GM18858 (cell line): ENCODE data around the gene SYNDIG1.

ENCODE experiments used
- ATAC-seq: cut with Tn5 transposase; IDR thresholded peaks from one replicate; pipeline ENCODE4 v1.9.1; 2021; ENCODE audit not compliant: unreplicated experiment

Gene SYNDIG1

DNA sequence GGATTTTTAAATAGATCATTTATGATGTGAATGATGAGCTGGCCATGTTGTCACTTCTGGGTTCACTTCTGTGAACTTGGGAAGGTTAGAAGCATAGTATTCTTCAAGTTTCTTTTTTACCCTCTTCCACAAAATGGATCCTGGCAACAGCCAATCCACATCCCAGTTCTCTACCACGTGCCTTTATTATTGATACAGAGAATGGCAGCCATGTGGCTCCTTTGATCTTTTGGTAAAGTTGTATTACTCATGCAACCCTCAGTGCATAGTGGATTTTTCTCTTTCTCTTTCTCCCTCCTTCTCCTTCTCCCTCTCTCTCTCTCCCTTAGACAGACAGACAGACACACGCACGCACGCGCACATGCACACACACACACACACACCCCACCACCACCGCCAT is 50.0 kb downstream of the SYNDIG1 start:
- no peak for ATAC-seq

GRCh38 chr20:24521032-24521431 is 51.6 kb downstream of the SYNDIG1 start:
- ATAC-seq: no peak

DNA sequence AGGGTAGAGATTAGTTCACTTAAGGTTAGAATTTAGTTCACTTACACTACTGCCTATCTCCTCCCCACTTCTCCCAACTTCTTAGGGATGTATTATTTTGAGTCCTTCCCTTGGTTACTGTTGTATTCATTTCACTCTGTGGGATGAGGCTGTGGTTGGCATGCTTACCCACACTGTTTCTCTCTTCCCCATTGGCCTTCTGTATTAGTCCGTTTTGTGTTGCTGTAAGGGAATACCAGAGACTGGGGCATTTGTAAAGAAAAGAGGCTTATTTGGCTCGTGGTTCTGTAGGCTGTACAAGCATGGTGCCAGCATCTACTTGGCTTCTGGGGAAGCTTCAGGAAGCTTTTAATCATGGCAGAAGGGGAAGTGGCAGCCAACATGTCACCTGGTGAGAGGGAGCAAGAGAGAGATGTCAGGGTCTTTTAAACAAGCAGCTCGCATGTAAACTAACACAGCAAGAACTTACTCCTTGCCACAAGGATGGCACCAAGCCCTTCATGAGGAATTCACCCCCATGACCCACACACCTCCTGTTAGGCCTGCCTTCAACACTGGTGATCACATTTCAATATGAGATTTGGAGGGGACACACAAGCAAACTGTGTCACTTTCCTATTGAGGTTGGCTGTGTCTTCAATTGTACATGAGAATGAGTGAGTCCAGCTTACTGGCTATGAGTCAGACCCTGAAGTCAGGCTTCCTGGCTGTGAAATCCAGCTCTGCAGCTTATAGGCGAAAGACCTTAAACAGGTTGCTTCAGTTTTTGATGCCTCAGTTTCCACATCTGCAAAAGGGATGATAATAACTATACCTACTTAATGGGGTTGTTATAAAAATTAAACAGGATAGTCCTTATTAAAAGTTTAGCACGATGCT is 53.3 kb downstream of the SYNDIG1 start:
- ATAC-seq: no peak

DNA sequence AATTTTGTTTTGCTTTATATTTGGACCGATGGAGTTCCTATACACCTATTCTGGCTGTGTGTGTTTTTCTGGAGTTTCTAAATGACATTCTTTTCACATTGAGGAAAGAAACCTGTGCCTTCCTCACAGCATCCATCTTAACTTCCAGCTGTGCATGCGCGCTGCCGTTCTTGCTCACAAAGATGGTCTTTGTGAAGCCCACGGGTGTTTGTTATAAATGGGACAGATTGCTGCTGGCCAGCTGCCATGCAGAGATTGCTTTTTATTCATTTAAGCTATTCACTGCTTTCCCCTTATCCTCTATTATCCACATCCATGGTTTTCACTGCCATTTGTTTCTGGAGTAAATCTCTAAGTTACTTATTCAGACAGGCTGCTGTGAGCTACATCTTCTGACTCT is 54.2 kb downstream of the SYNDIG1 start:
- no peak for ATAC-seq

DNA sequence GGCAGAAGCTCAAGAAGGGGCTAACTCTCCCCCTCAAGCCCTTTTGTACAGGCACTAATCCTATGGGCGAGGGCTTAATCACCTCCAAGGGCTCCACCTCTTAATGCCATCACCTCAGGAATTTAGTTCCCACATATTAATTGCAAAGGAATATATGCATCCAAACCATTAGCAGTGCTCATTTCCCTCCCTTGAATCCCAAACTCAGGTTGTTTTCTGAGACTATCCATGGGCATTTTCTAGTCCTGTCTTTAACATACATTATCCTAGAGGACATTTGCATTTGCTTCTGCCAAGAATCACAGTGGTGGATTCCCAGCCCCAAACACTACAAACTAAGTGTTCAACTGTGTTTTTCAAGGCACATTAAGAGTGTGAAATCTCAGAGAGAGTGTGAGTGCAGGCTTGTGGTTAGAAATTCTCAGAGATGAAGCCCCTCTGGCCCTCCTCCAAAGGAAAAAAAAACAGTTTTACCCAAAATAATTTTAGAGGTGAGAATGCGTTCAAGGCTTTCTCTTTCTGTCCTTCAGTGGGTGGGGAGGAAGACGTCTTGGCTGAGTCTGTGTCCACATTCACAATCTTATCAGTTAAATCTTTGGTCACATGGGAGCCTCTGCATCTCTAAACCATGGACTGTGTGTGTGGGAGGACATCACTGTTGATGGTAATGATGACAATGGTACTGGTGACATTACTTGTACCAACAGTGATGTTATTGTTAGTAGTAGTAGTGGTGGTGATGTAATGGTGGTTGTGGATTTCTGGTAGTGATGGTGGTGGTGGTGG is 59.3 kb downstream of the SYNDIG1 start:
- ATAC-seq: no peak

DNA sequence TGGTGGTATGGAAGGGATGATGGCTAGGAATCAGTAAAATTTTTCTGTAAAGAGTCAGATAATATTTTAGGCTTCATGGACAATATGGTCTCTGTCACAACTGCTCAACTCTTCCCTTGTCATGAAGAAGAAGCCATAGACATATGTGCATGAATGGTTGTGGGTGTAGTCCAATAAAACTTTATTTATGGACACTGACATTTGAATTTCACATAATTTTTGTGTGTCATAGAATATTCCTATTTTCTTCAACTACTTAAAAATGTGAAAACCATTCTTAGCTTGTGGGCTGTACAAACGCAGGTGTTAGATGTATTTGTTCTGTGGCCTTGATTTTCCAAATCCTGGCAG is 59.9 kb downstream of the SYNDIG1 start:
- ATAC-seq: no peak

DNA sequence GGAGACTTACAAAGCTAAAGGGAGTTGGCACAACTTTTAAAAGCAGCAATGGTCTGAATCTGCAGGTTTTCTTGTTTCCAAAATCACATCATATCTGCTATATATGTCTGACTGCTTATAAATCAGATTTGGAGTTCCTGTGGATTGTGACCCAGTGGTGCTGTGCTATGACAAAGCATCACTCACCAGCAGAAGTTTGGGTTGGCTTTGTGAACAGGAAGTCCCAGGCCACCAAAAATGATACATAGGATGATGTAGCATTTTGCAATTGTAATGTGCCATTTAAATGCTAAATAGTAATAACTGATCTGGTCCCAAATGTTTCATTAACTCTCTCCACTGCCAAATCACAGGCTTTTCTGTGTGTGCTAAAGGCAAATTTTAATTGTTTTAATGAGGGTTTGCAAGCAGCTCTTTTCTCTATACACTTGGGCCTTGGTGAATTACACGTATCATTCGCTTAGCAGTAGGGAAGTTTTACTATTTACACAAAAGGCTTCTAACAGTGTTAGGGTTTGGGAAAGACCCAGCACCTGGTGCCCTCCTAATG is 60.8 kb downstream of the SYNDIG1 start:
- ATAC-seq: no peak

DNA sequence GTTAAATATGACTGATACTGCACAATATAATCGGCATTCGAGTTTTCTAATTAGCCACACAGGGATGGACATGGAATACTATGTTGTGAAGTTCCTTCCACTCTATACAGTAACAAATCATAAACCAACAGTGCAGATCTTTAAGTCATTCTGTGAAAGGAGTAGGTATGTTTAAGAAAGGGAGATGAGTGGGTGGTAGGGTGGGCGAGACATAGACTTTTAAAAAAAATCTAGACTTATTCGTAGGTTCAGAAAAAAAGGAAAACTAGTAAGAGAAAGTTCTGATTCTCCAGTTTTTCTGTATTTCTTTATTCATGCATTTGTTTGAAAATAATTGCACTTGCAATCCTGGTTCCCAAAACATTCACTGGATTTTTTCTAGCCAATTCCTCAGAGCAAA is 61.8 kb downstream of the SYNDIG1 start:
- no peak for ATAC-seq

DNA sequence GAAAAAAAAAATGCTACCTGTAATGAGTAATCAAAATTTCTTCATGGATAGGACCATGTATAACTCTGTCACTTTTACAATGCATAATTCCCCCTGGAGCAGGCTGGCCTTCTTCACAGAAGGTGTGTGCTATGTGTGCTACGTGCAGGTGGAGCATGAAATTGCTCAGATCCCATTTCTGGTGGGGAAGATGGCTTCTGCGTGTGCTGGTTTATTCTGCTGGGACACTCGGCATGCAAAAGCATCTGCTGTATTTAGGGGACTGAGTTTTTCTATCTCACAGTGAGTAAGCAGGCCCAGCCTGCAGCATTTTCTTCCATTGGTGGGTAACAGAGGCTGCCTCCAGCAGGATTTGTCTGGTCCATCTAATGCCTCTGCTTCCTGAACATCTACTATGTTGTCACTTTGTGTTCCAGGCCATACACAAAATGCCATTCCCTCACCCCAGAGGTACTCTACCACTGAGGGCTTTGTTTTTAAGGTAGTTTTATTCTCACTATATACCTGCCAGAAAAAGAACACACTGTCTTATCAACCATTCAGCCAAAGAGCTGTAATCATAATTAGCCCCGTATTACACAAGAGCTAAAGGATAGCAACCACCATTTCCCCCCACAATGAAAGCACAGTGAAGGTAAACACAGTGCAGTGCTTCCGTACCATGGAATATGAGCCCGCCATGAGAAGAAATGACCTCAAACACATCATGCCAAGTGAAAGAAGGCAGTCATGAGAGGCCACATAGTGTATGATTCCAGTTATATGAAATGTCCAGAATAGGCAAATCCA is 62.4 kb downstream of the SYNDIG1 start:
- no peak for ATAC-seq

DNA sequence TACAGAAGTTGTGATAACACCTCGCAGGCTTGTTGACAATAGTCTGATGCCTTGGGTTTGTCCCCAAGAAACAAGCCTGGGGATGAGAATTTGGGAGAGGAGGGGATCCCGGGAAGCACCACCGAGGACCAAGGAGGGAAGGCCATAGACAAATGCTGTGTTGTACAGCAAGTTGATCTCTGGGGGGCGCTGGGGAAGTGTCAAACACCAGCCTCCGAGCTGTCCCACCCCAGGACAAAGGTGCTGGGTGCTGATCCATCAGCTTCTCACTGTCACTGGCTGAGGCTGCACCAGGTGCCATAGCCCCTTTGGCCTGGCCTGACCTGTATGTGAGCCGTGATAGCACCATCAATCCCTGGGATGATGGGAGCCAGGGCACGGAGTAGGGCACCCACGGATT is 64.0 kb downstream of the SYNDIG1 start:
- ATAC-seq: no peak

- no peak for ATAC-seq
Observed at GRCh38 chr20:24534282-24534681, 64.9 kb downstream of the SYNDIG1 start.

- ATAC-seq: no peak
Observed at GRCh38 chr20:24535941-24536730, 66.7 kb downstream of the SYNDIG1 start.

GRCh38 chr20:24537210-24537609 is 67.8 kb downstream of the SYNDIG1 start:
- no peak for ATAC-seq

DNA sequence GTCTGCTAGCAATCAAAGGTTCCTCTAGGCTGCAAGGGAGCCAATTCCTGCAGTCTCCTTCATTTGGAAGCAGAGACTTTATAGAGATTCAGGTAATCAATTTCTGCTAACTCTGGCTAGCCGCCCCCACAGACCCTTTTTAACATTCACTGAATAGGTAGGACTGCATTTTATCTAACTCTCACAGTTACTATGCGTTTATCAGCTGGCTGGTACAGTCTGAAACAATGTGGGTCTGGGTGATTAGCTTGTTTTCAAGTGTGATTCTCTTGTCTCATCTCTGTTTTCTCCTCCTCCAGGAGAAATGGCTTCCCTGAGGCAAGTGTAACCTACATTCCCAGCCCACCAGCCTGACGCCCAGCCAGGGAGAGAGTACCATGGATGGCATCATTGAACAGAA is 73.3 kb downstream of the SYNDIG1 start:
- no peak for ATAC-seq

GRCh38 chr20:24543168-24543567 is 73.7 kb downstream of the SYNDIG1 start:
- ATAC-seq: no peak

DNA sequence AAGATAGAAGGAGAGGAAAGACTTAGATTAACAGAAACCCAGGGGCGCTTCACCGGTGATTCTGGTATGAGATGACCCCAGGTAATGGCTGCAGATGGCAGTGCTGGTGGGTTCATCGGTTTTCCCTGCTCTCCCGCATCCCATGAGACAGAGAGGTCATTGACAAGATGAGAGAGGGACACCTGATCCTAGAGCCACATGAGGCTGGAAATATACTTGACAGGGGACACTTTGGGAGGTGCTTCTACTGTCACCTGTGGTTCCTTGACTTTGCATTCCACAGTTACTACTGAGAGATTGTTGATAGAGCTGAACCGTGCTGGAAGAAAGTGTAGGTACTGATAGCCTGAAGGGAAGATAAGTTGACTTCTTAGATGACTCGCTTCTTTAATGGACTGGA is 74.3 kb downstream of the SYNDIG1 start:
- no peak for ATAC-seq

GRCh38 chr20:24544371-24544770 is 74.9 kb downstream of the SYNDIG1 start:
- no peak for ATAC-seq

DNA sequence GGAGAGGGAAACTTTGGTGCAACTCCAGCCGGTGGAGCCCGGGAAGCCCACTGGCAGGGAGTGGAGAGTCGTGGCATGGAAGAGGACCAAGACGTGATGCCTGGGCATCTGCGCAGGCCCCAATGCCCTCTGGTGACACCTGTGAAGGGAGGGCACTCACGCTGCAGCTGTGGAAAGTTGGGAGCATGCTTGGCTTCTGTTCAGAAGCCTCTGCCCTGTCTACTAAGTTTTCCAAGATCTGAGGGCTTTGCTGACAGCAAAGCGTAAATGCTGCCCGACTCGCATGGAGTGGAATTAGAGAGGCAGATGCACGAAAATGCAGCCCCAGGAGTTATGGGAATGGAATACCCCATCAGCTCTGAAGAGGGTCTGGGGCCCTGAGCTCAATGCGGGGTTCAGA is 75.7 kb downstream of the SYNDIG1 start:
- ATAC-seq: no peak

- no peak for ATAC-seq
Observed at GRCh38 chr20:24546232-24546892, 76.9 kb downstream of the SYNDIG1 start.

- ATAC-seq: no peak
Observed at GRCh38 chr20:24547967-24548366, 78.5 kb downstream of the SYNDIG1 start.
